C4-2B (cell line): ENCODE measurements around the gene IQUB.

Experiments
- H3K27ac ChIP-seq: fragments of 450-650 bp; 2 replicates; pipeline ENCODE4 v1.5.1; 2017
- ZFX ChIP-seq: fragments of 450-650 bp; IDR thresholded peaks from 2 replicates; pipeline ENCODE4 v1.6.1; 2017
- TF ChIP-seq, protein P1 (sequence below): fragments of 450-650 bp; conservative IDR thresholded peaks from 2 replicates; pipeline ENCODE4 v1.5.1; 2017; ENCODE audit warnings: mild to moderate bottlenecking

Gene IQUB

DNA sequence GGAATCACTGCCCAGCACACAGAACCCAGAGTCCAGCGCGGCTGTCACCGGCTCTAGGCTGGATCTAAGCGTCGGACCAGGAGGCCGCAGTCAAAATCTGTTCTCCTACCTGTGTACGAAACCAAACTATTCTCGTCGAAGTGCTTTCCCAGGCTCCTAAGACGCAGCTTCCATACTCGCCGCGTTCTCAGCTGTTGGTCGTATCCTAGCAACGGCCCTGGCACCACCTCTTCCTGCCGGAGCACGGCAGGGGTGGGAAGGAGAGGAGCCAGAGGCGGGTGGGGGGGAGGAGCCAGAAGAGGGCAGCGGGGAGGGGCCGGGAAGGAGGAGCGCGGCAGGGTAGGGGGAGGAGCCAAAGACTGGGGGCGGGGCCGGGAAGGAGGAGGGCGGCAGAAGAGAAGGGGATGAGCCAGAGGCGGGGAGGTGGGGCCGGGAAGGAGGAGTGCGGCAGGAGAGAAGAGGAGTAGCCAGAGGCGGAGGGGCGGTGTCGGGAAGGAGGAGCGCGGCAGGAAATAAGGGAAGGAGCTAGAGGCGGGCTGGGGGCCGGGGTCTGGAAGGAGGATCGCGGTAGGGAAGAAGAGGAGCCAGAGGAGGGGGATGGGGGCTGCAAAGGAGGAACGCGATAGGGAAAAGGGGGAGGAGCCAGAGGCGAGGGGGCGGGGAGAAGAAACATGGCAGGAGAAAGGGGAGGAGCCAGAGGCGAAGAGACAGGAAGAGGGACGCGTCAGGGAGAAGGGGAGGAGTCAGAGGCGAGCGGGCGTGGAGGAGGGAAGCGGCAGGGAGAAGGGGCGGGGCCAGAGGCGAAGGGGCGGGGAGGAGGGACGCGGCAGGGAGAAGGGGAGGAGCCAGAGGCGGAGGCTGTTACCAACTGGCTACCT, at the start of gene IQUB:
Gene IQUB (minus strand): TSS at position 213 of the 878 bp plus-strand sequence. CDS start 22,255 bp downstream, outside the sequence.
- peak within 1 kb of the TSS; percentile 49 for H3K27ac ChIP-seq

DNA sequence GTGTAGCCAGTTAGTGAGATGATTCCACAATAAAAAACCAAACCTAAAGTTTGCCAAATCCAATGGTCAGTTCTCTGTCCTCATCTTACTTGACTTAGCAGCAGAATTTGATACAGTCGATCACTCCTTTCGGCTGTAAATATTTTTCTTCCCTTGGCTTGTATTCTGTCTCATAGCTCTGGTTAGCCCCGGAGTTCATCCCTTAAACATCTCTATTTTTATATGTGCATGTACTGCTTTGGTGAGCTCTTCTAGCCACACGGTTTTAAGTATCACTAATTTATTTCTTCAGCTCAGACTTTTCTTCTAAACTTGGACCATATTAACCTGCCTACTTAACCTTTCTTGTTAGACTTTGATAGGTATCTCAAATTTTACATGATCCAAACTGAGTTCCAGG, 49.4 kb upstream of the IQUB start:
- H3K27ac ChIP-seq: no peak overlapping the region
- TF ChIP-seq ZFX: no peak
- TF ChIP-seq, protein P1, sequence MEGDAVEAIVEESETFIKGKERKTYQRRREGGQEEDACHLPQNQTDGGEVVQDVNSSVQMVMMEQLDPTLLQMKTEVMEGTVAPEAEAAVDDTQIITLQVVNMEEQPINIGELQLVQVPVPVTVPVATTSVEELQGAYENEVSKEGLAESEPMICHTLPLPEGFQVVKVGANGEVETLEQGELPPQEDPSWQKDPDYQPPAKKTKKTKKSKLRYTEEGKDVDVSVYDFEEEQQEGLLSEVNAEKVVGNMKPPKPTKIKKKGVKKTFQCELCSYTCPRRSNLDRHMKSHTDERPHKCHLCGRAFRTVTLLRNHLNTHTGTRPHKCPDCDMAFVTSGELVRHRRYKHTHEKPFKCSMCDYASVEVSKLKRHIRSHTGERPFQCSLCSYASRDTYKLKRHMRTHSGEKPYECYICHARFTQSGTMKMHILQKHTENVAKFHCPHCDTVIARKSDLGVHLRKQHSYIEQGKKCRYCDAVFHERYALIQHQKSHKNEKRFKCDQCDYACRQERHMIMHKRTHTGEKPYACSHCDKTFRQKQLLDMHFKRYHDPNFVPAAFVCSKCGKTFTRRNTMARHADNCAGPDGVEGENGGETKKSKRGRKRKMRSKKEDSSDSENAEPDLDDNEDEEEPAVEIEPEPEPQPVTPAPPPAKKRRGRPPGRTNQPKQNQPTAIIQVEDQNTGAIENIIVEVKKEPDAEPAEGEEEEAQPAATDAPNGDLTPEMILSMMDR: no peak

More for the DNA sequence above, at the start of gene IQUB:
- no peak for TF ChIP-seq ZFX
- TF ChIP-seq, protein P1: no peak

DNA sequence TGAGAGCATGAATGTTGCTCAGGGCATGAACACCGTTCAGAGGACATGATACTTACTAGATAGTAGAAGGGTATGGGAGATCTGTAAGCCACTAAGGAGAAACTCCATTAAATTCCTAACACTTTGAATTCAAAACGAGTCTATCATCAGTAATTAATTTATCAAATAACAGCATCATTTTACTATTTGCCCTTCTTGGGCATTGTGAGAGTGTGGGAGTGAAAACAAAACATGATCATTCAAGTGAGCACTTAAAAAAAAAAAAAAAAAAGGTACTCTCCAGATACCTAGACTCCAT, 46.7 kb upstream of the IQUB start:
- no peak overlapping the region for H3K27ac ChIP-seq
- no peak for TF ChIP-seq ZFX
- TF ChIP-seq, protein P1: peak; percentile 53

DNA sequence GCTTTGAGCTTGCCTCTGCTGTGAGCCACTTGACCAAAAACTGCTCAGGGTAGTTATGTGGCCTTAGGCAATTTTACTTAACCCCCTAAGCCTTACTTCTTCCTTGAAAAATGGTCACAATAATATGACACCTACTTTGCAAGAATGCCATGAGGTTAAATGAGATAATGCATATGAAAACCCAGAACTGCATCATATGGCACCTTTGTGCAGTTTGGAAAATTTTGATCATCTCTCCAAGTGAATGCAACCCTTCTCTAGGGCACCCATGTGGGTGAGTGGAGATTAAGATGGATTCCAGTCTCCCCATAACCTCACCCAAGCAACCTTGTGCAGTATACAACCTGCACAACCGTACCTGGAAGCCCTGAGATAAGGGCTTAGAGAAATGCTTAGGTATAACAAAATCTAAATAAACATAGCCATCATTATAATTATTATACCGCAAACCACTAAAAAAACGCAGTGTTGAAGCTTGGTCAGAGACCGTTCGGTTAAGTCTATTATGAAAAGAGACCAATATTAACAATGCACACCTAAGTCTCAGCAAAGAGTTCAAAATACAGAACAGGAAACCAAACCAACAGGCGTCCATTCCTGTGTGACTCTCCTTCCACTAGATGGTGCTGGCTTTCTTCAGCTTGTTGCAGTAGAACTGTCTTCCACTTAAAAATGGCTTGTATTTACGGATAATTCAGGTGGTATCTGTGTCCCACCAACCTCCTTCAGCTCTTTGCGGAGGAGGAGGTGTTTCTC, 46.2 kb upstream of the IQUB start:
- no peak overlapping the region for H3K27ac ChIP-seq
- TF ChIP-seq, protein P1: peak; percentile 90
- no peak for TF ChIP-seq ZFX

DNA sequence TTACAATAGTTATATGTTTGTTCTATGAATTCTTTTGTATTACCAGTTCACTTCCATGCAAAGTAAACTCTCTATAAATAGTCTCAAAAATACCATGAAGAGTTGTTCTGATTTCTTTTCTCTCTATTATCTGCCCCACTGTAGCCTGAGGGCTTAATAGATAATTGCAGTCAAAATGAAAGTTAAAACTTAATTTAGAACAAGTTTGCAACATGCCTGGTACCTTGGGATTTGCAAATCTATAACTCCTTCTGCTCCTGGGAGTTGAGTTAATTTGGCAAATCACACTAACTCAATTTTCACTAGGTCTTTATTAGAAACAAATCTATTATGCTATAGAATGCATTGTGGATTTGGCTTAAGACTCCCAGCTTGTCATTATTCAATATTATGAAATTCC, 45.0 kb upstream of the IQUB start:
- TF ChIP-seq ZFX: no peak
- TF ChIP-seq, protein P1: no peak
- H3K27ac ChIP-seq: no peak overlapping the region

DNA sequence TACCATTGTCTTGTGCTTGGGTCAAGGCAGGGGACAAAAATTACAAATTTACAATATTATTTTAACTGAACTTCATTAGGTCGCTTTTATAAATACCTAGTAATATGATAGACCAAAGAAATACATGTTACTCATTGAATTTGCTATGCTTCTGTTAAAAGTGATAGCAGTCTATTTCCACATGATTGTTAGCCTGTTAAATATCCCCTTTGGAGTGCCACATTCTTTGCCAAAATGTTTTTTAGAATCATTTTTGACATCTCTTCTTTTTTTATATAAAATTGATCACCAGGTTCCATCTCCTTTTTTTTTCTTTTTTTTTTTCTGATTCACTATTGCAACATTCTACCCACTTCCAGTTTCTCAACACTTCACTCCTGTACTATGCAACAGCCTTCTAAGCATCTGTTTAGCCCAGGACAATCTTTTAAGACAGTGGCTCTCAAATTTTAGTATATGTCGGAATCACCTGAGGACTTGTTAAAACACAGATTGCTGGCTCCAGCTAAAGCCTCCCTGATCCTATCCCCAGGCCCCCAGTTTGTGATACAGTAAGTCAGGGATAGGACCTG, 39.6 kb upstream of the IQUB start:
- no peak overlapping the region for H3K27ac ChIP-seq
- TF ChIP-seq, protein P1: no peak
- TF ChIP-seq ZFX: no peak

DNA sequence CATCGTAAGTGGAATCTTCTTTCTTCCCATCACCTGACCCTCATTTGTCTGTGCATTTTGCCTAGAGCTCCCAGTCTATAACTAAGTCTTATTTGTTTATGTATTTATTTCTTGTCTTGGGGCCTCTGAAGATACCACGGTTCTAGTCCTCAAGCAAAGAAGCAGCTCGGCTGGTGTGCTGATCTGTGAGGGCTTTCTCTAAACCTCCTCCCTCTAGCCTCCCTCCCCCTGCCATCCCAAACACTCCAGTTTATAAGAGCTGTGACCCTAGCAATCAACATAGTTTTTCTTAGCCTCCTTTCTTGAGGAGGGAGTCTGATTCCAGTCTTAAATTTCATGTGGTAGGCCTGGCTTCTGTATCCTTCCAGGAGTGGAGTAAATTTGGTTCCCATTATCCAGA, 38.9 kb upstream of the IQUB start:
- H3K27ac ChIP-seq: no peak overlapping the region
- no peak for TF ChIP-seq ZFX
- TF ChIP-seq, protein P1: no peak
